B cell (primary cell): Measurements from ENCODE around the gene JARID2.

Experiments used
- CTCF ChIP-seq: fragments of 200-600 bp; IDR thresholded peaks from one replicate; pipeline ENCODE4 v1.8.0; 2022; ENCODE audit warnings: antibody characterized with exemption, mild to moderate bottlenecking
- EZH2 ChIP-seq: IDR thresholded peaks from 2 replicates; pipeline ENCODE4 v1.6.1; 2012; ENCODE audit warnings: borderline replicate concordance, low read depth, mild to moderate bottlenecking, moderate library complexity, low read length; ENCODE audit not compliant: insufficient read depth, poor library complexity, severe bottlenecking

- TF ChIP-seq CTCF (no peak), EZH2 (no peak)
Measured at GRCh38 chr6:15274692-15275387, 29.0 kb downstream of the JARID2 start.
